AG04449 (cell line): ENCODE measurements around the gene ERVK3-1.

Experiments
- CTCF ChIA-PET: fragments of 350-600 bp; formaldehyde crosslinking; extraction: SDS; loops from one replicate; lab custom pipeline; 2021; ENCODE audit warnings: antibody characterized with exemption; lab: Yijun Ruan, JAX
- POLR2A ChIA-PET: fragments of 400-600, 350-600 bp; formaldehyde crosslinking; extraction: SDS; loops from one replicate; lab custom pipeline; 2020; ENCODE audit warnings: antibody characterized with exemption, inconsistent platforms; lab: Yijun Ruan, JAX
- DNase-seq: peaks from one replicate; pipeline ENCODE4 v3.0.0-alpha.2; 2010; ENCODE audit warnings: low read depth, low spot score
- H3K4me3 ChIP-seq: 2 replicates; pipeline ENCODE4 v1.5.1; 2011; ENCODE audit warnings: low read depth, mild to moderate bottlenecking, control low read depth, low read length
- TF ChIP-seq, protein P1 (sequence below): IDR thresholded peaks from one replicate; pipeline ENCODE4 v1.5.1; 2011; ENCODE audit warnings: mild to moderate bottlenecking, moderate library complexity, low read length, control low read depth, inconsistent platforms; ENCODE audit not compliant: insufficient read depth; ENCODE audit errors: missing control alignments

Gene ERVK3-1

DNA sequence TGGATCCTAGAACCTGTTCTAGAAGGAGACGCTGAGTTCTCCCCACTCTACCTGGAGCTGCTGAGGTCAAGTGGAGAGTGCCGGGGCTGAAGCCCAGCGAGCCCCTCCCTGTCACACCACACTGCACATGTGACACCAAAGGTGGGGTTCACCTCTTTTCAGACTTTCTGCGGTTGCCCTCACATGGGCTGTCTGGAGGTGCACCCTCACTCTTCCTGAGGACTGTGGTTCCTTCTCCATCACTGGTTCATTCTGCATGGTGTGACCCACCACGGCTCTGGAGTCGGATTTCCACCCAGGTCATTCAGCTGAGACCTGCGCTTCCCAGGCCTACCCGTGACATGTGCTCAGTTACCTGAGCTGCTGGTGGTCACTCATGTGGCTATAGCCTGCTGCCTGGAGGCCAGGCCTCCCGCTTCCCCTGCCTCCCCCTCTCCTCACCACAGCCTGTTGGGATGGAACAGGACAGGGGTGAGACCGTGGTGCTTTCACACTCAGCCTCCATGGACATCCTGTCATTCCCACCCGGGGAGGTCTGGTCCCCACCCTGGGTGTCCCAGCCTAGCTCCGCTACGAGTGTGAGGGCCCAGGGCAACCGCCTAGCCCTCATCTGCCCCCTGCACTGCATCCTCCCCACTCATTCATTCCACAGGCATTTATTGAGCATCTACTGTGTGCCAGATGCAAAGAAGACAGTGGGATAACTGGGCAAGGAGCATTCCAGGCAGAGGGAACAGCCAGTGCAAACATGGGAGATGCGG is 48.7 kb downstream of the ERVK3-1 start:
- TF ChIP-seq, protein P1, sequence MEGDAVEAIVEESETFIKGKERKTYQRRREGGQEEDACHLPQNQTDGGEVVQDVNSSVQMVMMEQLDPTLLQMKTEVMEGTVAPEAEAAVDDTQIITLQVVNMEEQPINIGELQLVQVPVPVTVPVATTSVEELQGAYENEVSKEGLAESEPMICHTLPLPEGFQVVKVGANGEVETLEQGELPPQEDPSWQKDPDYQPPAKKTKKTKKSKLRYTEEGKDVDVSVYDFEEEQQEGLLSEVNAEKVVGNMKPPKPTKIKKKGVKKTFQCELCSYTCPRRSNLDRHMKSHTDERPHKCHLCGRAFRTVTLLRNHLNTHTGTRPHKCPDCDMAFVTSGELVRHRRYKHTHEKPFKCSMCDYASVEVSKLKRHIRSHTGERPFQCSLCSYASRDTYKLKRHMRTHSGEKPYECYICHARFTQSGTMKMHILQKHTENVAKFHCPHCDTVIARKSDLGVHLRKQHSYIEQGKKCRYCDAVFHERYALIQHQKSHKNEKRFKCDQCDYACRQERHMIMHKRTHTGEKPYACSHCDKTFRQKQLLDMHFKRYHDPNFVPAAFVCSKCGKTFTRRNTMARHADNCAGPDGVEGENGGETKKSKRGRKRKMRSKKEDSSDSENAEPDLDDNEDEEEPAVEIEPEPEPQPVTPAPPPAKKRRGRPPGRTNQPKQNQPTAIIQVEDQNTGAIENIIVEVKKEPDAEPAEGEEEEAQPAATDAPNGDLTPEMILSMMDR = no peak
- DNase-seq = no peak
- POLR2A ChIA-PET = no interaction called here
- H3K4me3 ChIP-seq = no peak overlapping the region
- CTCF ChIA-PET = no interaction called here

DNA sequence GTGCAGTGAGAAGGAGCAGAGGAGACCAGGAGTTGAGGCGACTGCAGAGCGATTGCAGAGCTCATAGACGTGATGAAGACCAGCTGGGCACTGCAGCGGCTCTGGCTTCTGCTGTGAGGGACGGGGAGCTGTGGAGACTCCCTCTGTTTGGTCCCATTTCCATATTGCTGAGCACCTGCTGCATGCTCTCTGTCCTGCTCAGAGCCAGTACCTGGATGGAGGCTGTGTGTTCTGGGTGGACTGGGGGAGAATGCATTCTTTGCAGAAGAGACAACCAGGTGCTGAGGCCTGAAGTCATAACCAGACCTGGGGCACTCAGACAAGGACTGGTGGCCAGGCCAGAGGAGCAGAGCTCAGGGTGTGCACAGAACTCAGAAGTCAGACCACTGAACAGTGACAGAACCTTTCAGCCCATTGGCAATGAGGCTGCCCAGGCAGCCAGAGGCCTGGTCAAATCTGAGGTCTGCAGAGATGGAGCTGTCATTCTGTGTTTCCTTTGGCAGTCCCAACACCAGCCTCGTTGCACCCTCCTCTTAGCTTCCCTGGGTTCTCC is 49.4 kb downstream of the ERVK3-1 start:
- CTCF ChIA-PET = no interaction called here
- POLR2A ChIA-PET = no interaction called here
- H3K4me3 ChIP-seq = no peak overlapping the region
- DNase-seq = no peak
- TF ChIP-seq, protein P1 = no peak

DNA sequence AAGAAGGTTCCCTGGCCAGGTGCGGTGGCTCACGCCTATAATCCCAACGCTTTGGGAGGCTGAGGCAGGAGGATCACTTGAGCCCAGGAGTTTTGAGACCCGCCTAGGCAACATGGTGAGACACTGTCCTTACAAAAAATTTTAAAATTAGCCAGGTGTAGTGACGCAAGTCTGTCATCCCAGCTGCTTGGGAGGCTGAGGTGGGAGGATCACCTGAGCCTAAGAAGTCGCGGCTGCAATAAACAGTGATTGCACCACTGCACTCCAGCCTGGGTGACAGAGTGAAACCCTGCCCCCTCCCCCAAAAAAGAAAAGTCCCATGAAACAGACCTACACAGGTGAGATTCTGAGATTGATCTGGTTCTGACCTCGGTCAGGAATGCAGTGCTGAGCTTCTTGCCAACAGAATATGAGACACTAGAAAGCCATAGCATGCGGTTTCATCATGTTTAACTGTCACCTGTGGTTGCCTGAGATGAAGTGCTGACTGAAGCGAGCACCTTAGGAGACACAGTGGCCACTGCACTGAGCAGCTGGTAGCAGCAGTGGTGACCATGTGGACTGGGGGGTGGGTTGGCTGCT is 50.1 kb downstream of the ERVK3-1 start:
- TF ChIP-seq, protein P1 = no peak
- no peak overlapping the region for H3K4me3 ChIP-seq
- ChIA-PET CTCF (no interaction called here), POLR2A (interaction anchor here (1.0 kb wide), 2 partner anchors 8 to 15 kb away, joined by 3 read pairs; no protein-coding TSS in a partner anchor)
- DNase-seq = no peak

DNA sequence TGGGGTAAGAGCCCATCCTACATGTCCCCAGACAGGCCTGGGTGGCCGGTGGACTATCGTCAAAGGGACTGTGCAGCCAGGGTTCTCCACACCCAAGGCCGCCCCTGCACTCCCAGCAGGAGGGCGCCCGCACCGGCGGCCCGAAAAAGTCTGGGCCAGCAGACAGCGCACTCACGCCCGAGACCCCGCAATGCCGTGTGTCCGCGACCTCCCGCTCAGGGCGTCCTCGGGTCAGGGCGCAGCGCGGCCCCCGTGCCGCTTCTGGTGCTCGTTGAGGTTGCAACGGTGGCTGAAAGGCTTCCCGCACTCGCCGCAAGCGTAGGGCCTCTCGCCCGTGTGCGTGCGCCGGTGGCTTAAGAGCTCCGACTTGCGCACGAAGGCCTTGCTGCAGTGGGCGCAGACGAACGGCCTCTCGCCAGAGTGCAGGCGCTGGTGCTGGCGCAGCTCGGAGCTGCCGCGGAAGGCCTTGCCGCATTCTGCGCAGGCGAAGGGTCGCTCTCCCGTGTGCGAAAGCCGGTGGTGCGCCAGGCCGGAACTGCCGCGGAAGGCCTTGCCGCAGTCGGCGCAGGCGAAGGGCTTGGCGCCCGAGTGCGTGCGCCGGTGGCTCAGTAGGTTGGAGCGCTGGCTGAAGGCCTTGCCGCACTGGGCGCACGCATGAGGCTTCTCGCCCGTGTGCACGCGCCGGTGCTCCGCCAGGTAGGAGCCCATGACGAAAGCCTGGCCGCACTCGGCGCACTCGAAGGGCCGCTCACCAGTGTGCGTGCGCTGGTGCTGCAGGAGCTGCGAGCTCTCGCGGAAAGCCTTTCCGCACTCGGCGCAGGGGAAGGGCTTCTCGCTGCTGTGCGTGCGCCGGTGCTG is 51.0 kb downstream of the ERVK3-1 start:
- TF ChIP-seq, protein P1 = no peak
- CTCF ChIA-PET = no interaction called here
- peak overlapping the region; percentile 44 for H3K4me3 ChIP-seq
- no peak for DNase-seq
- POLR2A ChIA-PET = interaction anchor here (0.7 to 1.2 kb wide), 5 partner anchors 9 to 113 kb away, joined by 3 to 8 read pairs (median 3); no protein-coding TSS in a partner anchor

GRCh38 chr19:58356766-58357480 is 51.7 kb downstream of the ERVK3-1 start:
- H3K4me3 ChIP-seq = peak overlapping the region; percentile 44
- TF ChIP-seq, protein P1 = no peak
- ChIA-PET POLR2A (interaction anchor here (0.7 to 1.2 kb wide), 4 partner anchors 8 to 112 kb away, joined by 3 to 8 read pairs (median 4); no protein-coding TSS in a partner anchor), CTCF (no interaction called here)
- DNase-seq = no peak
